ENCODE results near the gene GRIN2A. TPM values are rescaled to one million over a fixed set of nuclear protein-coding genes. Genes with fewer than 3 reads are reported as not detected.

GRIN2A gene
- total and polyA plus RNA-seq, 2 of the 13 experiments (the other 11 are each of a cell fraction or from before 2014, with no cell fraction given) = not detected

DNA sequence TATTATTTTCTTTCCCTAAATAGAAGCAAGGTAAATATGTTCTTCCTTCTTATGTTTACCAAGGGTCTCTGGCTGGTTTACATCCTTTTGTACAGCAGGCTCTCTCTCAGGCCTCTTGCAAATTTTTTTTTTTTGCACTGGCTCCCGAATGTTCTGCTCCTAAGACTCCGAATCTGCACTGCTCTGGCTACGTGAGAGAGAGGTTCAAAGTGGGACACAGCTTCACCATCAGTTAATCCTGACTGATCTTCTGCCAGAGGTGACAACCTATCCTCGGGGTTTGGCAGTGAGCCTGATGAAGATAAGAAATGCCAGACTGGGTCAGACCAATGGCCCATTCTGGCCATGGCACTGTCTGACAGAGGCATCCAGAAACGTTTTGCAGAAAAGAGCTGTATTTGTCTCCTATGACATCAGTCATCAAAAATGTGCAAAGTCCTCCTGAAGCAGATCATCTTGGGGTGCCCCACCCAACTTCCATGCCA is 136.9 kb downstream of the GRIN2A start:
- no peak overlapping the region for H3K4me3 ChIP-seq (replicated peaks in 1 of 3; ENCODE audit: insufficient read depth in 1 of 3, low read depth in 2 of 3, low read length in 3 of 3)
- H3K27me3 ChIP-seq (ENCODE audit: control insufficient read depth in 1 of 2, insufficient read depth in 2 of 2, low read length in 2 of 2) = no peaks in the 10 kb centered on the region
- CTCF ChIA-PET (ENCODE audit: low intra/inter-chr PET ratio, low total read pairs) = no interaction called here
- in situ Hi-C loops (cut with HindIII; ENCODE audit: extremely low pct_ligation_motif_present, low pct_unique_long_range_greater_than_20kb) = no loop called here
- FAIRE-seq = no peak
- no peak overlapping the region for H3K9ac ChIP-seq (ENCODE audit: insufficient read depth, low read depth, low read length)
- WGBS (ENCODE audit: low lambda C conversion rate) = under 1% methylated on average over 5 of the region's 5 CpGs
- H3K4me2 ChIP-seq (ENCODE audit: low read depth, low read length) = no peak overlapping the region
- POLR2A ChIA-PET = no interaction called here
- DNase-seq (ENCODE audit: low spot score) = no peak
- H3K9me3 ChIP-seq (ENCODE audit: low read length) = no peaks in the 10 kb centered on the region
- no peak for ATAC-seq
- no peaks in the 10 kb centered on the region for H3K79me2 ChIP-seq (ENCODE audit: insufficient read depth, low read length)
- H3K27ac ChIP-seq (ENCODE audit: extremely low read length, insufficient read depth, low read length) = no peak overlapping the region
- no peaks in the 10 kb centered on the region for H3K36me3 ChIP-seq (replicated peaks in 1 of 2; ENCODE audit: control insufficient read depth in 1 of 2, insufficient read depth in 2 of 2, low read length in 2 of 2)
- no peak overlapping the region for H2AFZ ChIP-seq (ENCODE audit: low read length)
- no TSS peak for BruUV-seq (replicated peaks)
- TF ChIP-seq, protein P1, sequence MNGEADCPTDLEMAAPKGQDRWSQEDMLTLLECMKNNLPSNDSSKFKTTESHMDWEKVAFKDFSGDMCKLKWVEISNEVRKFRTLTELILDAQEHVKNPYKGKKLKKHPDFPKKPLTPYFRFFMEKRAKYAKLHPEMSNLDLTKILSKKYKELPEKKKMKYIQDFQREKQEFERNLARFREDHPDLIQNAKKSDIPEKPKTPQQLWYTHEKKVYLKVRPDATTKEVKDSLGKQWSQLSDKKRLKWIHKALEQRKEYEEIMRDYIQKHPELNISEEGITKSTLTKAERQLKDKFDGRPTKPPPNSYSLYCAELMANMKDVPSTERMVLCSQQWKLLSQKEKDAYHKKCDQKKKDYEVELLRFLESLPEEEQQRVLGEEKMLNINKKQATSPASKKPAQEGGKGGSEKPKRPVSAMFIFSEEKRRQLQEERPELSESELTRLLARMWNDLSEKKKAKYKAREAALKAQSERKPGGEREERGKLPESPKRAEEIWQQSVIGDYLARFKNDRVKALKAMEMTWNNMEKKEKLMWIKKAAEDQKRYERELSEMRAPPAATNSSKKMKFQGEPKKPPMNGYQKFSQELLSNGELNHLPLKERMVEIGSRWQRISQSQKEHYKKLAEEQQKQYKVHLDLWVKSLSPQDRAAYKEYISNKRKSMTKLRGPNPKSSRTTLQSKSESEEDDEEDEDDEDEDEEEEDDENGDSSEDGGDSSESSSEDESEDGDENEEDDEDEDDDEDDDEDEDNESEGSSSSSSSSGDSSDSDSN (CRISPR knock-in tag; IDR thresholded peaks at IDR 0.05) = no peak
- no peak for TF ChIP-seq TBP (CRISPR knock-in tag; IDR thresholded peaks at IDR 0.05)
- no peak for TF ChIP-seq FOXC1 (CRISPR knock-in tag; IDR thresholded peaks at IDR 0.05; ENCODE audit: borderline replicate concordance)
- TF ChIP-seq, protein P2, sequence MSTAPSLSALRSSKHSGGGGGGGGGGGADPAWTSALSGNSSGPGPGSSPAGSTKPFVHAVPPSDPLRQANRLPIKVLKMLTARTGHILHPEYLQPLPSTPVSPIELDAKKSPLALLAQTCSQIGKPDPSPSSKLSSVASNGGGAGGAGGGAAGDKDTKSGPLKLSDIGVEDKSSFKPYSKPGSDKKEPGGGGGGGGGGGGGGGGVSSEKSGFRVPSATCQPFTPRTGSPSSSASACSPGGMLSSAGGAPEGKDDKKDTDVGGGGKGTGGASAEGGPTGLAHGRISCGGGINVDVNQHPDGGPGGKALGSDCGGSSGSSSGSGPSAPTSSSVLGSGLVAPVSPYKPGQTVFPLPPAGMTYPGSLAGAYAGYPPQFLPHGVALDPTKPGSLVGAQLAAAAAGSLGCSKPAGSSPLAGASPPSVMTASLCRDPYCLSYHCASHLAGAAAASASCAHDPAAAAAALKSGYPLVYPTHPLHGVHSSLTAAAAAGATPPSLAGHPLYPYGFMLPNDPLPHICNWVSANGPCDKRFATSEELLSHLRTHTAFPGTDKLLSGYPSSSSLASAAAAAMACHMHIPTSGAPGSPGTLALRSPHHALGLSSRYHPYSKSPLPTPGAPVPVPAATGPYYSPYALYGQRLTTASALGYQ (CRISPR knock-in tag; IDR thresholded peaks at IDR 0.05) = no peak
- TF ChIP-seq, protein P3, sequence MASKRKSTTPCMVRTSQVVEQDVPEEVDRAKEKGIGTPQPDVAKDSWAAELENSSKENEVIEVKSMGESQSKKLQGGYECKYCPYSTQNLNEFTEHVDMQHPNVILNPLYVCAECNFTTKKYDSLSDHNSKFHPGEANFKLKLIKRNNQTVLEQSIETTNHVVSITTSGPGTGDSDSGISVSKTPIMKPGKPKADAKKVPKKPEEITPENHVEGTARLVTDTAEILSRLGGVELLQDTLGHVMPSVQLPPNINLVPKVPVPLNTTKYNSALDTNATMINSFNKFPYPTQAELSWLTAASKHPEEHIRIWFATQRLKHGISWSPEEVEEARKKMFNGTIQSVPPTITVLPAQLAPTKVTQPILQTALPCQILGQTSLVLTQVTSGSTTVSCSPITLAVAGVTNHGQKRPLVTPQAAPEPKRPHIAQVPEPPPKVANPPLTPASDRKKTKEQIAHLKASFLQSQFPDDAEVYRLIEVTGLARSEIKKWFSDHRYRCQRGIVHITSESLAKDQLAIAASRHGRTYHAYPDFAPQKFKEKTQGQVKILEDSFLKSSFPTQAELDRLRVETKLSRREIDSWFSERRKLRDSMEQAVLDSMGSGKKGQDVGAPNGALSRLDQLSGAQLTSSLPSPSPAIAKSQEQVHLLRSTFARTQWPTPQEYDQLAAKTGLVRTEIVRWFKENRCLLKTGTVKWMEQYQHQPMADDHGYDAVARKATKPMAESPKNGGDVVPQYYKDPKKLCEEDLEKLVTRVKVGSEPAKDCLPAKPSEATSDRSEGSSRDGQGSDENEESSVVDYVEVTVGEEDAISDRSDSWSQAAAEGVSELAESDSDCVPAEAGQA (IDR thresholded peaks at IDR 0.05; ENCODE audit: low read depth) = no peak
- TF ChIP-seq, protein P3 (CRISPR knock-in tag; IDR thresholded peaks at IDR 0.05; ENCODE audit: borderline replicate concordance) = no peak
- no peak for TF ChIP-seq REXO4 (CRISPR knock-in tag; IDR thresholded peaks at IDR 0.05; ENCODE audit: borderline replicate concordance)
- TF ChIP-seq CCAR2 (optimal IDR thresholded peaks at IDR 0.05; ENCODE audit: low read depth, low read length) = no peak
- no peak for TF ChIP-seq ZZZ3 (CRISPR knock-in tag; IDR thresholded peaks at IDR 0.05; ENCODE audit: borderline replicate concordance)
- intact Hi-C loops (cut with micrococcal nuclease; ENCODE audit: unreplicated experiment) = no loop called here
- H4K20me1 ChIP-seq (ENCODE audit: insufficient read depth, low read length) = no peaks in the 10 kb centered on the region
- H3K4me1 ChIP-seq (ENCODE audit: insufficient read depth, low read length) = no peaks in the 10 kb centered on the region

Data from HepG2 (cell line).